ENCODE data around the gene SMIM24. TPM values are rescaled to one million over a fixed set of nuclear protein-coding genes. Genes with fewer than 3 reads are reported as not detected.
A peak's percentile ranks its signal among the peaks of the same experiment; 100 is the strongest.

Gene SMIM24
- total RNA-seq, 2 experiments from 2014 or later = not detected

GRCh38 chr19:3441986-3442329 is 38.4 kb downstream of the SMIM24 start:
- Mint-ChIP-seq H3K27ac (no peak overlapping the region), H3K4me1 (ENCODE audit: low read depth) (peaks cover 5% of the 10 kb centered on the region), H3K9me3 (no peaks in the 10 kb centered on the region), H3K4me3 (no peak overlapping the region), H3K27me3 (no peaks in the 10 kb centered on the region), H3K36me3 (ENCODE audit: low read depth) (peaks cover 14% of the 10 kb centered on the region)
- Histone ChIP-seq H3K27me3 (ENCODE audit: control insufficient read depth in 1 of 2, insufficient read depth in 2 of 2, low read length in 2 of 2) (no peaks in the 10 kb centered on the region), H3K9me3 (ENCODE audit: control insufficient read depth in 1 of 2, insufficient read depth in 1 of 2, low read length in 2 of 2) (no peaks in the 10 kb centered on the region), H3K4me3 (ENCODE audit: low read length) (no peak overlapping the region), H3K27ac (ENCODE audit: low read depth in 1 of 2, low read length in 2 of 2) (no peak overlapping the region), H3K36me3 (ENCODE audit: insufficient read depth, low read length) (peaks cover 17% of the 10 kb centered on the region), H3K4me1 (ENCODE audit: insufficient read depth, low read length) (peaks cover 4% of the 10 kb centered on the region)
- TF ChIP-seq CTCF (IDR thresholded peaks at IDR 0.05) = no peak
- no peak for DNase-seq
- POLR2A ChIA-PET = no interaction called here
- no peak for ATAC-seq (ENCODE audit: poor library complexity)
- CTCF ChIA-PET = no interaction called here
- intact Hi-C loops (cut with DNase I, micrococcal nuclease) = no loop called here

GRCh38 chr19:3441089-3441985 is 39.0 kb downstream of the SMIM24 start:
- TF ChIP-seq CTCF (IDR thresholded peaks at IDR 0.05) = no peak
- intact Hi-C loops (cut with DNase I, micrococcal nuclease) = no loop called here
- ATAC-seq (ENCODE audit: poor library complexity) = no peak
- no peaks in the 10 kb centered on the region for H3K9me3 Mint-ChIP-seq
- H3K4me1 Mint-ChIP-seq (ENCODE audit: low read depth) = peaks cover 5% of the 10 kb centered on the region
- Histone ChIP-seq H3K36me3 (ENCODE audit: insufficient read depth, low read length) (peaks cover 17% of the 10 kb centered on the region), H3K4me3 (ENCODE audit: low read length) (no peak overlapping the region), H3K27me3 (ENCODE audit: control insufficient read depth in 1 of 2, insufficient read depth in 2 of 2, low read length in 2 of 2) (no peaks in the 10 kb centered on the region), H3K27ac (ENCODE audit: low read depth in 1 of 2, low read length in 2 of 2) (no peak overlapping the region), H3K9me3 (ENCODE audit: control insufficient read depth in 1 of 2, insufficient read depth in 1 of 2, low read length in 2 of 2) (no peaks in the 10 kb centered on the region), H3K4me1 (ENCODE audit: insufficient read depth, low read length) (peaks cover 4% of the 10 kb centered on the region)
- no peak for DNase-seq
- no peak overlapping the region for H3K27ac Mint-ChIP-seq
- CTCF ChIA-PET = no interaction called here
- no peaks in the 10 kb centered on the region for H3K27me3 Mint-ChIP-seq
- peaks cover 14% of the 10 kb centered on the region for H3K36me3 Mint-ChIP-seq (ENCODE audit: low read depth)
- H3K4me3 Mint-ChIP-seq = peak overlapping the region; percentile 30
- POLR2A ChIA-PET = no interaction called here

GRCh38 chr19:3440082-3440481 is 40.2 kb downstream of the SMIM24 start:
- ChIA-PET POLR2A (no interaction called here), CTCF (interaction anchor here (1.1 to 2.1 kb wide), 2 partner anchors 106 to 113 kb away, joined by 5 read pairs; no protein-coding TSS in a partner anchor)
- peak; percentile 53 for ATAC-seq (ENCODE audit: poor library complexity)
- H3K9me3 ChIP-seq (ENCODE audit: control insufficient read depth in 1 of 2, insufficient read depth in 1 of 2, low read length in 2 of 2) = no peaks in the 10 kb centered on the region
- H3K4me3 Mint-ChIP-seq = no peak overlapping the region
- no peaks in the 10 kb centered on the region for H3K27me3 Mint-ChIP-seq
- H3K36me3 ChIP-seq (ENCODE audit: insufficient read depth, low read length) = peaks cover 12% of the 10 kb centered on the region
- intact Hi-C loops (cut with DNase I, micrococcal nuclease) = no loop called here
- no peaks in the 10 kb centered on the region for H3K9me3 Mint-ChIP-seq
- TF ChIP-seq CTCF (IDR thresholded peaks at IDR 0.05) = peak; percentile 45
- peak; percentile 32 to 74 (median 52) for DNase-seq
- no peak overlapping the region for H3K27ac ChIP-seq (ENCODE audit: low read depth in 1 of 2, low read length in 2 of 2)
- H3K27ac Mint-ChIP-seq = no peak overlapping the region
- H3K36me3 Mint-ChIP-seq (ENCODE audit: low read depth) = peaks cover 19% of the 10 kb centered on the region
- H3K27me3 ChIP-seq (ENCODE audit: control insufficient read depth in 1 of 2, insufficient read depth in 2 of 2, low read length in 2 of 2) = no peaks in the 10 kb centered on the region
- peaks cover 10% of the 10 kb centered on the region for H3K4me1 ChIP-seq (ENCODE audit: insufficient read depth, low read length)
- H3K4me3 ChIP-seq (ENCODE audit: low read length) = no peak overlapping the region
- peaks cover 11% of the 10 kb centered on the region for H3K4me1 Mint-ChIP-seq (ENCODE audit: low read depth)
